Gastroesophageal sphincter (tissue), 3 donors: Measurements from ENCODE around the gene LRRC49.

Experiments used
- CTCF ChIP-seq, 4 experiments: fragments of 200-600 bp in 2 of 4; fragments of 450-650 bp in 2 of 4; sonication (generic) in 1 of 4; IDR thresholded peaks; one replicate each; pipeline ENCODE4 v1.5.1; 2017 to 2019; ENCODE audit warnings: antibody characterized with exemption in 4 of 4, mild to moderate bottlenecking in 2 of 4, moderate library complexity in 2 of 4
- POLR2A ChIP-seq, 2 donors: fragments of 450-650 bp; IDR thresholded peaks; one replicate each; pipeline ENCODE4 v1.6.1; 2017; ENCODE audit warnings: antibody characterized with exemption in 2 of 2, mild to moderate bottlenecking in 2 of 2, moderate library complexity in 1 of 2
- POLR2AphosphoS5 ChIP-seq: sonication (generic); formaldehyde crosslinking; IDR thresholded peaks from one replicate; pipeline ENCODE4 v1.6.1; 2017; ENCODE audit warnings: antibody characterized with exemption

- TF ChIP-seq CTCF (IDR thresholded peaks at IDR 0.05) (no peak), POLR2A (IDR thresholded peaks at IDR 0.05) (no peak), POLR2AphosphoS5 (no peak)
These were observed 151.4 kb downstream of the LRRC49 start for GRCh38 chr15:71044006-71044405.
